GM13977 (cell line): Measurements from ENCODE around the gene B4GALT1.
A peak's percentile ranks its signal among the peaks of the same experiment; 100 is the strongest.

Source experiments
- DNase-seq: peaks from one replicate; pipeline ENCODE4 v3.0.0; 2012; ENCODE audit warnings: low spot score
- CTCF ChIP-seq: IDR thresholded peaks from 2 replicates; pipeline ENCODE4 v1.5.1; 2012; ENCODE audit warnings: mild to moderate bottlenecking, control low read depth; ENCODE audit not compliant: insufficient read depth; ENCODE audit errors: extremely low read depth, missing control alignments
- in situ Hi-C: fragments of 300-500 bp; cut with MboI; formaldehyde crosslinking; loops from one replicate; pipeline ENCODE4 v1.12.0; 2022; ENCODE audit warnings: low sequenced_read_pairs, low pct_unique_long_range_greater_than_20kb, mixed read lengths, inconsistent platforms; ENCODE audit not compliant: unreplicated experiment

B4GALT1 gene

GRCh38 chr9:33184963-33185362, 17.8 kb upstream of the B4GALT1 start:
- in situ Hi-C loops = no loop called here
- no peak for TF ChIP-seq CTCF
- DNase-seq = no peak

- in situ Hi-C loops = no loop called here
Observed at GRCh38 chr9:33182519-33182918, 15.4 kb upstream of the B4GALT1 start.

GRCh38 chr9:33180526-33181184, 13.5 kb upstream of the B4GALT1 start:
- in situ Hi-C loops = no loop called here
- TF ChIP-seq CTCF = no peak
- DNase-seq = no peak

More at GRCh38 chr9:33182519-33182918, 15.4 kb upstream of the B4GALT1 start:
- no peak for TF ChIP-seq CTCF
- DNase-seq = no peak

- DNase-seq = no peak
- TF ChIP-seq CTCF = peak; percentile 7
- in situ Hi-C loops = no loop called here
Observed at GRCh38 chr9:33178972-33179697, 12.0 kb upstream of the B4GALT1 start.

- no peak for DNase-seq
- TF ChIP-seq CTCF = no peak
- in situ Hi-C loops = no loop called here
Observed at GRCh38 chr9:33177639-33178038, 10.5 kb upstream of the B4GALT1 start.

- no peak for DNase-seq
- no peak for TF ChIP-seq CTCF
- in situ Hi-C loops = no loop called here
Observed at GRCh38 chr9:33177086-33177485, 9.9 kb upstream of the B4GALT1 start.
